ENCODE results near the gene SEMA6A.

- TF ChIP-seq CTCF (IDR thresholded peaks at IDR 0.05): no peak
- no peak for TF ChIP-seq POLR2AphosphoS5 (IDR thresholded peaks at IDR 0.05; ENCODE audit: low read depth, low read length)
- no peak for TF ChIP-seq USF2 (IDR thresholded peaks at IDR 0.05; ENCODE audit: borderline replicate concordance, low read depth, low read length)
- no peak for TF ChIP-seq ZBTB33 (IDR thresholded peaks at IDR 0.05; ENCODE audit: borderline replicate concordance, low read depth)
- no peak for TF ChIP-seq EP300 (IDR thresholded peaks at IDR 0.05; ENCODE audit: borderline replicate concordance in 1 of 2, low read depth in 1 of 2, low read length in 1 of 2)
Observed at GRCh38 chr5:116542619-116543018, 32.0 kb downstream of the SEMA6A start.
